HEK293T (cell line): Measurements from ENCODE around the gene DLST.

Experiments
- CTCF ChIA-PET: fragments of 350-600 bp; formaldehyde crosslinking; extraction: SDS; loops from one replicate; lab custom pipeline; 2021; ENCODE audit warnings: antibody characterized with exemption, inconsistent platforms; lab: Yijun Ruan, JAX
- POLR2A ChIA-PET: fragments of 350-600 bp; formaldehyde crosslinking; extraction: SDS; loops from one replicate; lab custom pipeline; 2020; ENCODE audit warnings: antibody characterized with exemption, inconsistent platforms; lab: Yijun Ruan, JAX
- DNase-seq: peaks from one replicate; pipeline ENCODE4 v3.0.0; 2012; ENCODE audit warnings: mixed read lengths; ENCODE audit errors: extremely low spot score
- ARNT ChIP-seq: fragments of 450-650 bp; IDR thresholded peaks from 2 replicates; pipeline ENCODE4 v1.6.1; 2017; ENCODE audit warnings: mild to moderate bottlenecking
- BHLHE40 ChIP-seq: fragments of 450-650 bp; IDR thresholded peaks from 2 replicates; pipeline ENCODE4 v1.6.1; 2016; ENCODE audit warnings: mild to moderate bottlenecking, moderate library complexity, borderline replicate concordance
- CTBP1 ChIP-seq: fragments of 450-650 bp; IDR thresholded peaks from 2 replicates; pipeline ENCODE4 v1.6.1; 2016; ENCODE audit warnings: borderline replicate concordance
- ELF4 ChIP-seq: fragments of 450-650 bp; IDR thresholded peaks from 2 replicates; pipeline ENCODE4 v1.6.1; 2017; ENCODE audit warnings: antibody characterized with exemption
- FOXA1 ChIP-seq: fragments of 450-650 bp; IDR thresholded peaks from 2 replicates; pipeline ENCODE4 v1.6.1; 2016; ENCODE audit warnings: mild to moderate bottlenecking
- FOXK2 ChIP-seq: fragments of 450-650 bp; IDR thresholded peaks from 2 replicates; pipeline ENCODE4 v1.6.1; 2016; ENCODE audit warnings: mild to moderate bottlenecking
- FOXM1 ChIP-seq: fragments of 450-650 bp; IDR thresholded peaks from 2 replicates; pipeline ENCODE4 v1.6.1; 2017; ENCODE audit warnings: mild to moderate bottlenecking, borderline replicate concordance
- HDGF ChIP-seq: fragments of 450-650 bp; IDR thresholded peaks from 2 replicates; pipeline ENCODE4 v1.6.1; 2017; ENCODE audit warnings: antibody characterized with exemption, borderline replicate concordance
- L3MBTL2 ChIP-seq: fragments of 450-650 bp; conservative IDR thresholded peaks from 2 replicates; pipeline ENCODE4 v1.6.1; 2016; ENCODE audit warnings: mild to moderate bottlenecking
- LEF1 ChIP-seq: fragments of 450-650 bp; IDR thresholded peaks from 2 replicates; pipeline ENCODE4 v1.6.1; 2017; ENCODE audit warnings: mild to moderate bottlenecking, borderline replicate concordance
- NFRKB ChIP-seq: fragments of 450-650 bp; IDR thresholded peaks from 2 replicates; pipeline ENCODE4 v1.6.1; 2016; ENCODE audit warnings: mild to moderate bottlenecking, moderate library complexity
- SP1 ChIP-seq: fragments of 450-650 bp; IDR thresholded peaks from 2 replicates; pipeline ENCODE4 v1.6.1; 2017
- SUZ12 ChIP-seq: fragments of 450-650 bp; IDR thresholded peaks from 2 replicates; pipeline ENCODE4 v1.6.1; 2016; ENCODE audit warnings: mild to moderate bottlenecking
- TARDBP ChIP-seq: fragments of 450-650 bp; IDR thresholded peaks from 2 replicates; pipeline ENCODE4 v1.6.1; 2016
- ZNF384 ChIP-seq: fragments of 450-650 bp; IDR thresholded peaks from 2 replicates; pipeline ENCODE4 v1.6.1; 2016
- TF ChIP-seq, protein P1 (sequence below): fragments of 450-650 bp; IDR thresholded peaks from 2 replicates; pipeline ENCODE4 v1.6.1; 2016

Gene DLST

DNA sequence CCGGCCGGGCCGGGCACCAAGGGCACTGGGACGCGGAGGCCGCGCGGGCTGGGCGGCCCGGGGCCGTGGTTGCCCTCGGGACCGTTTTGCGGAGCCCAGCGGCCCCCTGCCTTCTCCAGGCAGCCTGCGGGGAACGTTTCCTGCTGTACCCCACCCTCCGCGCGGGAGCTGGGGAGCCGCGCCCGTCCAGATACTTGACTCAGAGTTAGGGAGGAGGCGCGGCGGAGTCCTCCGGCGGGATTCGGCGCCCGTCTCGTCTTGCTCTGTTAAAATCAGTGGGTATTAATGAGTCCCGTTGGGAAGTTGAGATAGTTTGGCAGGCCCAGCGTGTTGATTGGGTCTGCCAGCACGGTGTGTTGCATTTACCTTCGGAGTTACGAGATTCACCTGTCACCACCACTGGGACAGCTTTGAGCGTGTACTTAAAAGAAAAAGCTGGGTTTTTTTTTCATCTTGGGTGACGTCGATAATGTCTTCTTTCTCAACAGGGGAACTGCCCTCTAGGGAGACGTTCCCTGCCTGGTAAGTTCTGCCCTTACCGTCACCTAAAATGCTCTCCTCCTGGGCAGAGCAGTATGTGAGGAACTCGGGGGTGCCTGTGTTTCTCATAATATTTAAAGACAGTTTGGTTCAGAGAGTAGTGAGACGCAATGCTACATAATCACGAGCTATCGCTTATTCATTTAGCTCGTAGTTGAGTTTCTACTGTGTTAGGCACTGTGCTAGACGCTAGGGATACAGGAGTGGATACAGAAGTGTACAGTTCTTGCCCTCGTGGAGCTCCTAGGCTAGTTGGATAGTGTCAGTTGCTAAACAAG, 596 bp downstream of the DLST start:
- TF ChIP-seq ZNF384 (peak; percentile 15; the same call in 1 of the 2 replicates), LEF1 (peak; percentile 75; the same call in 1 of the 2 replicates), FOXA1 (no peak)
- CTCF ChIA-PET: interaction anchor here (0.6 to 6.5 kb wide), 4 partner anchors 22 to 337 kb away, joined by 4 to 59 read pairs (median 18); no protein-coding TSS in a partner anchor
- POLR2A ChIA-PET: interaction anchor here (0.8 to 4.2 kb wide), 12 partner anchors 11 to 73 kb away, joined by 3 to 35 read pairs (median 4); partner anchors contain the start of genes PGF and RPS6KL1
- no peak for DNase-seq

DNA sequence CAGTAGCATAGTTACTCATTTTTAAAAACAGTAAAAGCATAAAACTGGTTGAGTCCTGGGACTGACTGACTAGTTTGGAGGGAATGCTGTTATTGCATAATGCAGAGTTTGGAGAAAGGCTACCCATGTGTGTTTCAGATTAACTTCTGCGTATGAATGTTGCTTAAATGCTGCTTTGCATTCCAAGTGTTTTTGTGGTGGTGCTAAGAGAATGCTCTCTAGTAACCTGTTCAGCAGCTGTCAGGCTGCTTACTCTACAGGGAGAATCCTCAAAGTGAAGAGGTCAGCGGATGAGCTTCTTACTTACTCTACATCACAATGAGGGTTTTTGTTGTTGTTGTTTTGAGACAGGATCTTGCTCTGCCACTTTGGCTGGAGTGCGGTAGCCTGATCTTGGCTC, 4.3 kb downstream of the DLST start:
- no peak for DNase-seq
- TF ChIP-seq HDGF (no peak), FOXM1 (no peak), L3MBTL2 (no peak), SP1 (no peak), SUZ12 (no peak), LEF1 (no peak), ZNF384 (no peak), FOXA1 (no peak)
- TF ChIP-seq, protein P1, sequence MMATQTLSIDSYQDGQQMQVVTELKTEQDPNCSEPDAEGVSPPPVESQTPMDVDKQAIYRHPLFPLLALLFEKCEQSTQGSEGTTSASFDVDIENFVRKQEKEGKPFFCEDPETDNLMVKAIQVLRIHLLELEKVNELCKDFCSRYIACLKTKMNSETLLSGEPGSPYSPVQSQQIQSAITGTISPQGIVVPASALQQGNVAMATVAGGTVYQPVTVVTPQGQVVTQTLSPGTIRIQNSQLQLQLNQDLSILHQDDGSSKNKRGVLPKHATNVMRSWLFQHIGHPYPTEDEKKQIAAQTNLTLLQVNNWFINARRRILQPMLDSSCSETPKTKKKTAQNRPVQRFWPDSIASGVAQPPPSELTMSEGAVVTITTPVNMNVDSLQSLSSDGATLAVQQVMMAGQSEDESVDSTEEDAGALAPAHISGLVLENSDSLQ: no peak
- ChIA-PET POLR2A (interaction anchor here (1.4 kb wide), 1 partner anchor 21 kb away, joined by 3 read pairs; no protein-coding TSS in a partner anchor), CTCF (no interaction called here)

DNA sequence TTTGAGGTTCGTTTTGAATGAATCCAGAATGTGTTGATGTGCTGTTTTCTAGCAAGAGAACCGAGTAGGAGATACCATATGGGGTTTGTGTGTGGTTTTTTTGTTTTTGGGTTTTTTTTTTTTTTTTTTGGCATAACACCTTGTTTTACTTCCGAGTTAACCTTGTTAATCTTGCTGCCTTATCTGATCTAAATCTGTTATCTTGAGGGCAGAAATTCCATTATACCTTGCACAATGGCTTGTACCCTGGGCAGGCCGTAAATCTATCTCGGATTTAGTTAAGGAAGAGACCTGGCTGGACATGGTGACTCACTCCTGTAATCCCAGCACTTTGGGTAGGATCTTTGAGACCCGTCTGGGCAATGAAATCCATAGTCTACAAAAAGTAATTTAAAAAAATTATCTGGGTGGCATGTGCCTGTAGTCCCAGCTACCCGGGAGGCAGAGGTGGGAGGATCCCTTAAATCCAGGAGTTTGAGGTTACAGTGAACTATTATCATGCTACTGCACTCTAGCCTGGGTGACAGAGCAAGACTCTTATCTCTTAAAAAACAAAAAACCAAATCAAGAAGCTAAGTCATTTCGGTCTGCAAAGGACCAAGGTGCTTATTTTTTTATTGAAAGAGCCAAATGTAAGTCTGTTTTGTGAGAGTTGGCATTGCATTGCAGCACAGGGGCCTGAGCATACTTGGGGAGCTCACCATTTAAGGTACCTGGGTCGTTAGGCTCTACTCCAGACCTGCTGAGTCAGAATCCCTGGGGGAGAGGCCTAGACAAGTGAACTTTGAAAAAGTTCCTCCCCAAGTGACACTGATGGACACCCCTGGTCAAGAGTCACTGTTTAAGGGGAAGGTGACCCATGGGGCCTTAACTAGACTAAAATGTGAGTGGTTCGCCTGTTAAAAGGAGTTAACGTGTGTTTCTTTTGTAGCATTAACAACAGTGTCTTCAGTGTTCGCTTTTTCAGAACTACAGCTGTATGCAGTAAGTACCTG, 6.7 kb downstream of the DLST start:
- 0 out of 2 replicates have a peak, but pooled peaks have one; percentile 4 for TF ChIP-seq CTBP1
- no peak for TF ChIP-seq TARDBP
- no peak for TF ChIP-seq FOXK2
- TF ChIP-seq FOXA1: no peak
- TF ChIP-seq, protein P1: 0 out of 2 replicates have a peak, but pooled peaks have one; percentile 7
- no peak for TF ChIP-seq FOXM1
- TF ChIP-seq ARNT: no peak
- TF ChIP-seq BHLHE40: no peak
- no peak for TF ChIP-seq NFRKB
- 0 out of 2 replicates have a peak, but pooled peaks have one; percentile 25 for TF ChIP-seq ZNF384
- TF ChIP-seq SUZ12: no peak
- TF ChIP-seq LEF1: no peak
- ChIA-PET POLR2A (interaction anchor here (1.0 to 1.4 kb wide), 2 partner anchors 9 to 10 kb away, joined by 3 read pairs; no protein-coding TSS in a partner anchor), CTCF (interaction anchor here (0.7 to 0.8 kb wide), 2 partner anchors 17 to 27 kb away, joined by 3 to 4 read pairs; no protein-coding TSS in a partner anchor)
- no peak for DNase-seq

DNA sequence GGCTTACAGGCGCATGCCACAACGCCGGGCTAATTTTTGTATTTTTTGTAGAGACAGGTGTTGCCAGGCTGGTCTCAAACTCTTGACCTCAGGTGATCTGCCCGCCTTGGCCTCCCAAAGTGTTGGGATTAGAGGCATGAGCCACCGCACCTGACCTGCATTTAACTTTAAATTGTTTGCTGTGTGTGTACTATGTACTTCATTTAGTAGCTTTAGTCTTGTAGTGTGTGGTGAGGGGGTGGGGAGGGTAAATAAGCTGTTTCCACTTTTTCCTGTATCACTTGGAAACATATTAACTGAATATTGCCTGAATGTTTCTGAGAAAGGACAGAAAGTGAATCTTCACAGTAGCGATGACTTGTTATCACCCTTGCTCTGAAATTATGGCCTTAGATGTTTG, 8.5 kb downstream of the DLST start:
- ChIA-PET POLR2A (no interaction called here), CTCF (interaction anchor here (1.1 kb wide), 1 partner anchor 29 kb away, joined by 3 read pairs; no protein-coding TSS in a partner anchor)
- TF ChIP-seq LEF1 (no peak), FOXA1 (no peak), TARDBP (no peak), ELF4 (no peak), NFRKB (no peak), HDGF (no peak), L3MBTL2 (no peak), FOXK2 (no peak), ZNF384 (no peak), SUZ12 (no peak), BHLHE40 (no peak), SP1 (no peak), ARNT (no peak), CTBP1 (no peak), FOXM1 (no peak)
- TF ChIP-seq, protein P1: no peak
- no peak for DNase-seq

DNA sequence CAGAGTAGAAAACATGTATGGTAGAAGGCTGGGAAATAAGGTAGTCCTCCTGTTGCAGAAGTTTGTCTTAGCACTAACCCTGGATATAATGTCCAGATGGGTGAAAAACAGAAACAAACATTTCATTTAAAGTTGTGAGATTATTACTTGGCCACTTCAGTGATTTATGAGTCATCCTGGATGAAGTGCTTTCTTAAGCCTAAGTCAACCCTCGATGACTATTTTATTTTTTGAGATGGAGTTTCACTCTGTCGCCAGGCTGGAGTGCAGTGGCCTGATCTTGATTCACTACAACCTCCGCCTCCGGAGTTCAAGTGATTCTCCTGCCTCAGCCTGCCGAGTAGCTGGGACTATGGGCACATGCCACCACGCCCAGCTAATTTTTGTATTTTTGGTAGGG, 10.2 kb downstream of the DLST start:
- ChIA-PET CTCF (interaction anchor here (2.8 kb wide), 1 partner anchor 14 kb away, joined by 9 read pairs; no protein-coding TSS in a partner anchor), POLR2A (interaction anchor here (0.7 kb wide), 1 partner anchor 46 kb away, joined by 3 read pairs; no protein-coding TSS in a partner anchor)
- no peak for DNase-seq
- TF ChIP-seq ZNF384: no peak
- no peak for TF ChIP-seq FOXA1
- no peak for TF ChIP-seq HDGF
- TF ChIP-seq LEF1: no peak
- no peak for TF ChIP-seq L3MBTL2
- no peak for TF ChIP-seq ARNT
- TF ChIP-seq BHLHE40: no peak
- no peak for TF ChIP-seq TARDBP
- no peak for TF ChIP-seq CTBP1
- TF ChIP-seq, protein P1: no peak
- TF ChIP-seq ELF4: no peak
- TF ChIP-seq FOXK2: no peak
- TF ChIP-seq SP1: no peak
- TF ChIP-seq FOXM1: no peak
- no peak for TF ChIP-seq NFRKB
- TF ChIP-seq SUZ12: no peak
